SH-SY5Y (cell line): Measurements from ENCODE around the gene SYT7.

Experiments used
- GATA2 ChIP-seq: IDR thresholded peaks from 2 replicates; pipeline ENCODE4 v1.6.1; 2011; ENCODE audit warnings: mild to moderate bottlenecking, low read depth, low read length
- GATA3 ChIP-seq: IDR thresholded peaks from 2 replicates; pipeline ENCODE4 v1.6.1; 2011; ENCODE audit warnings: low read depth, mild to moderate bottlenecking, low read length, moderate library complexity

Gene SYT7

DNA sequence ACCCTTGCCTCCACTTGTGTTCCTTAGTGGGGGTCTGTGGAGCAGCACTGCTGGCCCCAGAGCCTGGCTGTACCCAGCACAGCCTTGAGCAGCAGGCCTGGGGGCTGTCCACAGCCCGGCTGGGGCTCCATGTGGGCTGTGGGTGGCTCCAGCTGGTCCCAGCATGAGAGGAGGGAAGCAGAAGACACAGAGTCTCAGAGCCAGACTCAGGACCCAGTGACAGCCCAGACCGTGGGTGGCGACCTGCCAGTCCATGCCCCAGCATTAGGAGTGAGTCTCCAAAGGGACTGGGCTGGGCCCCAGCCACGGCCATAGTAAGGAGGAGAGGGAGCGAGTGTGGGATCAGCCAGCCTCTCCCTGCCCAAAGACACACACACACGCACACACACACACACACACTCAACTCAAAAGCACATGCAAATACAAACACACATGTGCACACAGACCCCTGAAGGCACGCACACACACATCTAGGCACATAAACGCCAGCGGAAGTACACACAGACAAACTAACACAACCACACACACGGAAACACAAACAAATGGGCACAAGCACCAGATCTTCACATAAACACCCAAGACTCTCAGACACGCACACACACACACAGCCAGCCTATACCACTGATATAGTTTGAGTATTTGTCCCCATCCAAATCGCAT is 89.0 kb downstream of the SYT7 start:
- TF ChIP-seq GATA2 (no peak), GATA3 (no peak)

DNA sequence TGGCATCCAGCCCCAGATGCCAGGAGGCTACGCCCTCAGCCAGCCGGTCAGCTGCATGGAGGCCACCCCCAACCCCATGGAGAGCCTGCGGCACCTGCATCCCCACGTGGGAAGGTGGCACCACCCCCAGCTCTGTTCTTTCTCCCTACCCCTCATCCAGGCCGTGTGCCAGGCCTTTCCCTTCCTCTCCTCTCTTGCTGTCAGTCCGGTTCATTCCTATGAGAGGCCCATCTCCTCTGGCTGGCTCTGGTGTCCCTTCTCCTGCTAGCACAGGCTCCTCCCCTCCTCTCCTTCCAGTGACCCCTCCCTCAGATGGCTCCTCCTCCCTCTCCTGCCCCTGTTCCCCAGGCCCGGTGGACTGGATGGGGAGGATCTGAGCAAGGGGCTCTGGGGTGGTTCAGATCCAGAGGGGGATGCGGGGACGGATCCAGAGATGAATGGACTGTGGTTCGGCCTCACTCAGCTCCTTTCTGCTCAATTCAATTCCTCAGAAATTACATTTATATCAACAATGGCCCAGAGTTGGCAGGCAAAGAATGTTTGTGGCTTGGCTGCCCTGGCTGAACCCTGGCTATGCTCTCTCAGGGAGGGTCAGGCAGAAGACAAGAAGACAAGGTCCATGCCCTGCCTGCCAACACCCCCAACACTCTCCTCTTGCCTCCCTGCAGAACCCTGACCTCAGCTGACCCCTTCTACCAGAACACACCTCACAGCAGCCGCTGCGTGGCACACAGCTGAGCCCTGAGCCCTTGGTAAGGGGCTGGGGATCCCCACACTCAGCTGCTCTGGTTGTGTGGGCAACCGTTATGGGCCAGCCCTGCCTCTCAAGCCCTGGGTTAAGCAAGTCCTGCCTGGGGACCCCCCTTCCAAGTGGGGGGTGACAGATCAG is 90.8 kb downstream of the SYT7 start:
- no peak for TF ChIP-seq GATA2

DNA sequence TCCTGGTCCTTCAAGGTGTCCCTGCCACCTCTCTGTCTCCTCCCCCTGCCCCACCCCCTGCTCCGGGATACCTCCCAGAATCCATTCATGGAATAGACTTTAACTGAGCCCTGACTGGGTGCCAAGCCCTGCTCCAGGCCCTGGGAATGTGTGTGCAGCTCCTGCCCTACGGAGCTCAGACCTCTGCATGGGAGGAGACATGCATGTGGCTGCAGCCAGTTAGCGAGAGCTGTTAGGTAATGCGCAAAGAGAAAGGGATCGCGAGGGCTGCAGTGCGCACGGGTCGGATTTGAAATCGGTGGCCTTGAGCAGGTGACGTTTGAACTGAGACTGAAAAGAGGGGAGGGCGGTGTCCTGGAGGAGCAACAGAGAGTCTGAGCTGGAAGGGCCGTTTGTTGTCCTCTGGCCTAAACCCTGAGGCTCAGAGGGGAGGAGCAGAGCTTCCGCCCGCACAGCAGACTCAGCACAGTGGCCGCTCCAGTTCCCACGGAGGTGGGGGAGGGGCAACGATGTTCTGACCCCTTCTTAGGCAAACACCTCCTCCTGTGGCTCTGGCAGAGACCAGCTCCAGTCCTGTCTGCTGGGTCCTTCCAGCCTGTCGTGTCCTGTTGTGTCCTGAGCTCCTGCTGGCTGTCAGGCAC is 92.1 kb downstream of the SYT7 start:
- TF ChIP-seq GATA3 (no peak), GATA2 (no peak)

DNA sequence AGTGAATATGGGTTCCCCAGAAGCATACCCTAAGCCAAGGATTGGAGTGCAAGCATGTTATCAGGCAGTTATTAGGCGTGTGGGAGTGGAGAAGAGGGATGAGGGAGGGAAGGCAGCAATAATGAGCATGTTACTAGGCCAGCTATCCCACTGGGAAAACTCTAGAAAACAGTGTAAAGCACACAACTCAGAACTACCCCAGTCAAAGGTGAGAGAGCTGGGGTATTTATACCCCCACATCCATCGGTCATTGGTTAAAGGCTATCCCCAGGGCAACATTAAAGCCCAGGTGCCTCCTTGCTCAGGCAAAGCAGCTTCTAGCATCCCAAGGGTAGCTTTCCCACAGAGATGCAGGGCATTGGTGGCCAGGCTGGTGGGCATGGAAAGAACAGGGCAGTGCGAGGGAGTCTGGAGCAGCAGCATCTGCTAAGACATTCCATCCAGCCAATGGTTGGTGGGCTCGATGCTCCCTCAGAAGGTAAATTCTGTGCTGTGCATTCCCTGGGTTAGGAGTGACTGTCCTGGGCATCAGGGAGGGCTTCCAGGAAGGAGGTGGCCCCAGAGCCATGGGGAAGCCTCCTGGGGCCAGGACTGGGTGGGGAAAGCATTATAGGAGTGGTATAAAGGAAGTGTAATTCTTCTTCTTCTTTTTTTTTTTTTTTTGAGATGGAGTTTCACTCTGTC is 93.4 kb downstream of the SYT7 start:
- no peak for TF ChIP-seq GATA2
- TF ChIP-seq GATA3 = no peak

DNA sequence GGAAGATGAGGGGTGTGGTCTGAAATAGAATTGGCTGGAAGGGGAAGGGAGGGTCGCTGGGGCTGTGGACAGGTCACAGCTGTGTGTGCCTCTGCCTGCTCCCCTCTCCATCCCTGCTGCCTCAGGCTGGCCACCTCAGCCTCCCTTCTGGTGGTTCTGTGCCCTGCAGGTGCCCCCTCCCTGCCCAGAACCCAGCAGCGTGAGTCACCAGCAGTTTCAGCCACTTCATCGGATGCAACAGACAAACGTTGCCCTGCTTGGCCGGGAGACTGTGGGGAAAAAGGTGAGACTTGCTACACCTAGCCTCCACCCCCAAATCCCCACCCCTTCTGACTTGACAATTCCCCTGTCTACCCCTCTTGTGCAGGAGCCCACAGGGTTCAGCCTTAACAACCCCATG is 94.1 kb downstream of the SYT7 start:
- TF ChIP-seq GATA3 = no peak
- TF ChIP-seq GATA2 = no peak

DNA sequence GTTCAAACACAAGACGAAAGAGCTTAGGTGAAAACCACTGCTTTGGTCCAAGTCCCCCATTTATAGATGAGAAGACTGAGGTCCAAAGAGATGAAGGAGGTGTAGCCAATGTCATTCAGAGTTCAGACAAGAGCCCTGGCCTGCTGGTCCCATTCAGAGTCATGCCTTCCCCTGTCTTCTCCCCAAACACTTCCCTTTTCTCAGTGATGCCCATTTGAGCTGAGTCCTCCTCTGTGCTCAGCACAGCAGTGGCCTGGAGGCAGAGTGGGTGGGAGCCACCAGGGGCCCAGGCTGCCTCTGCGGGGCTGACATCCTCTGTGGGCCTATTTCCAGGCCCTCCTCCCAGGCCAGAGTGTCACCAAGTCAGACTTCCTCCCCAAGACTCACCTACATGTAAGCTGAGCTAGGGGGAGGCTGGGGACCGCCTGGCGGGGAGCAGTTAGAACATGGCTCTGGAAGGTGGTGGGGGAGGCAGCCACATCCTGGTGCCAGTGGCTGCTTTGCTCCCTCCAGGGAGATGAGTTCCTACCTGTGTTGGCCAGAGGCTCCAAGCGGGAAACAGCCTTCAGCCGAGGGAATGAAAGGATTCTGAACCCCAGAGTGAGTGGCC is 94.8 kb downstream of the SYT7 start:
- no peak for TF ChIP-seq GATA3
- TF ChIP-seq GATA2 = no peak

DNA sequence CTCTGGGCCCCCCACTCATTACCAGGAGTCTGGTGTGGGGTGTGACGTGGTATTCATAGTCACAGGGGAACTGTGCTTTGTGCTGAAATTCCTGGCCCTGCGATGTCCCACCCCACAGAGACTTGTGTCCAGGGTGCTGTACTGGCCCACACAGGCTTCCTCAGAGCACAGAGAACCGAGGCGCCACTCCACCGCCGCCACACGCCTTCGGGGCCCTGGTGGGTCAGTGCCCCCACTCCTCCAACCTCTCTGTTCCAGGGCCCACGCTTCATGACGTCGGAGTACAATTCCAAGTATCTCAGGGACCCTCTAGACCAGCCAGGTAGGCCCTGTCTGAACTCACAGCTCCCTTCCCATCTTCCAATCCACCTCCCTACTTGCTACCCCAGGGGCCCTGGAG is 95.8 kb downstream of the SYT7 start:
- no peak for TF ChIP-seq GATA3
- TF ChIP-seq GATA2 = no peak

DNA sequence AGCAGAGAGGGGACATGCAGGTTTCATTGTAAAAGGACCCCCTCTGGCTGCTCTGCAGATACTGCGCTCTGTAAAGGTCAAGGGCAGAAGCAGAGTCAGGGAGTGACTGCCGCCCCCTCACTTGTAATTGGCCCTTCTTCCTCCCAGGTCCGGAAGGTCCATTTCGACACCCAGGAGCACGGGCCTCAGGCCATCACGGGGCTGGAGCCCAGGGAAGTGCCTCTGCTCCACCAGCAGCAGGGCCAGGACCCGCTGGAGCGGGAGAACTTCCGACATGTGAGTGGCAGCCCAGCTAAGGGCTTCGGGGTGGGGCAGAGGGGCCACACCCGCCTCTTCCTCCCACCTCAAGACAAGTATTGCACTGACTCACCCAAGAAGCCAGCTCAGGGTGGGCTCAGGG is 96.3 kb downstream of the SYT7 start:
- TF ChIP-seq GATA3 (no peak), GATA2 (no peak)

DNA sequence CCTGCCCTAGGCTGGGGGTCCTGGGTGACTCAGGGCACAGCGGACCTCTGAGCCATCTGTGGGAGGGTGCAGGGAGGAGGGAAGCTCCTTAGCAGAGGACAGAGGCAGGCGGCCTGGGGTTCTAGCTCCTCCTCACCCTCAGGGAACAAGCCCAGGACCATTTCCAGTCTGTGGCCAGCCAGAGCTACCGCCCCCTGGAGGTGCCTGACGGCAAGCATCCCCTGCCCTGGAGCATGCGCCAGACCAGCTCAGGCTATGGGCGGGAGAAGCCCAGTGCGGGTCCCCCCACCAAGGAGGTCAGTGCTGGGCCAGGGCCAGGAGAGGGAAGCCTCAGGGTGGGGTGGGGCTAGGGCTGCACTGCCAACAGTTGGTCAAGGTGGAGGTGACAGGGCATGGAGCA is 98.4 kb downstream of the SYT7 start:
- TF ChIP-seq GATA3 (no peak), GATA2 (no peak)

DNA sequence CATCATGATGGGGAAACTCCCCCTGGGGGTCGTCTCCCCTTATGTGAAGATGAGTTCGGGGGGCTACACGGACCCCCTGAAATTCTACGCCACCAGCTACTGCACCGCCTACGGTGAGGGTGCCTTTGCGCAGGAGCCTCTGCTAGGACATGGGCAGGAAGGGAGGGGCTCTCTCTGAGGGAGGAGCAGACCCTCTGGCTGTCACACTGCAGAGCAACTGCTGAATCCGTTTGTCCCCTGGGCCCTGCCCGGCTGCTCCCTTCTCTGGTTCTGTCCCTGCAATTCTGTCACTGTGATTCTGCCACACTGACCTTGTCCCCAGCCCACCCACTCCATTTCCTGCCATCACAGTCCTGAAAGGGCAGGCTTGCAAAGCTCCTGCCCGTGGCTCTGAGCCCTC is 99.1 kb downstream of the SYT7 start:
- TF ChIP-seq GATA3 (no peak), GATA2 (no peak)

DNA sequence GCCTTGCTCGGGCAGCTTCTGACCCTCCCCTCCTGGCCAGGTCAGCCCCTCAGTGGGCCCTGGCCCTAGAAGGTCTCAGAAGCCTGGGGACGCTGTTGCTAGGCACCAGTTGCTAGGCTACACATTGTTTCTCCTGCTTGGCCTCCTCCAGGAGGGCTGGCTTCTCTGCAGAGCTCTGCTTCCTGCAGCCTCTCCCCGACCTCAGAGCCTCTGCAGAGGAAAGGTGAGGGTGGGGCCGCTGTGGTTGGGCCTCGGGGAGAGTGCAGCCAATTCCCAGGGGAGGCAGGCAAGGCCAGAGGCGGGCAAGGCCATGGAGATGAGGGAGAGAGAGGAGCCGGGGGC is 99.9 kb downstream of the SYT7 start:
- no peak for TF ChIP-seq GATA3
- TF ChIP-seq GATA2 = no peak

DNA sequence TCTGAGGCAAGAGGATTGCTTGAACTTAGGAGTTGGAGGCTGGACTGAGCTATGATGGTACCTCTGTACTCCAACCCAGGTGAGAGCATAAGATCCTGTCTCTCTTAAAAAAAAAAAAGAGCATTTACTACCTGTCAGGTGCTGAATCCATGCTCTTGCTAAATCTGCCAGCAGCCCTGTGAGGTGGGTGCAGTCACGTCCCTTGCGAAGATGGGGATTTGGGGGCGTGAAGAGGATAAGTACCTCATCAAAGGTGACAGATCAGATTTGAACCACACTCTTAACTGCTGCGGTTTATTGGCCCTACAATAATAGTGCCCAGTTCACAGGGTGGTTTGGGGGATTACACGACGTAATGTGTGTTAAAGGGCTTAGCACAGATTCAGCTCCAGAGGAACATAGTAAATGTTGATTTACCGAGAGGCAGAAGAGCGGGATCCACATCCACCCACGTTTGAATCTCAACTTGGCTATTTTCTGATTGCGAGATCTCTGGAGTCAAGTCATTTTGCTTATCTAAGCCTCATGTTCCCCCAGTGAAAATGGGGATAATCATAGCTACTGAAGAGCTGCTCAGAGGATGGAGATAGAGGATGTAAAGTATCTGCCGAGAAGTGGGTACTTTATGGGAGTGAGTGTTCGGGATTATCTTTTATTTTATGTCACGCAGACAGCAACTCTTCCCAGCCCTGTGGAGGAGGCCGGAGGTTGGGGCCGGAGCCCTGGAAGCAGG is 100.4 kb downstream of the SYT7 start:
- TF ChIP-seq GATA3 (no peak), GATA2 (no peak)

DNA sequence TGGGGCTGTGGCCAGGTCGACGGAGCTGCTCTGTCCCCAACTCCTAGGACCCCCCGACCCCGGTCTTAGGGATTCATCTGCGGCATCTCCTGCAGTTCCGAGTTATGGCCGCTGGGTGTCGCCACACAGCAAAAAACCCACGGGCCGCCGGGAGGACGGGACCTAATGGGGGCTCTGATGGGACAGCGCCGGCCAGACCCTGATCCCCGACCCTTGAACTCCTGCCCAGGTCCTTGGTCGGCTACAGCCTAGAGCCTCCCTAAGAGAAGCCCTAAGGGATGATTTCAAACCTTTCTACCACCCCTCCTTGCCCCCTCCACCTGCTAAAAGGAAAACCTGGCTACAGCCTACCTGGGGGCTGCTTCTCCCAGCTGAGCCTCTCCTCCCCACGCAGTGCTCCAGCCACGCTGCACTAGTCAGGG is 103.1 kb downstream of the SYT7 start:
- no peak for TF ChIP-seq GATA2
- TF ChIP-seq GATA3 = no peak
